Activated CD4-positive, alpha-beta T cell treated with anti-CD3 and anti-CD28 coated beads, Interleukin-2, amount 50 U/mL, for 16 hours (primary cell): ENCODE results near the gene MEIS2.

Experiments
- DNase-seq: peaks from one replicate; pipeline ENCODE4 v3.0.0-alpha.2; 2020

MEIS2 gene

DNA sequence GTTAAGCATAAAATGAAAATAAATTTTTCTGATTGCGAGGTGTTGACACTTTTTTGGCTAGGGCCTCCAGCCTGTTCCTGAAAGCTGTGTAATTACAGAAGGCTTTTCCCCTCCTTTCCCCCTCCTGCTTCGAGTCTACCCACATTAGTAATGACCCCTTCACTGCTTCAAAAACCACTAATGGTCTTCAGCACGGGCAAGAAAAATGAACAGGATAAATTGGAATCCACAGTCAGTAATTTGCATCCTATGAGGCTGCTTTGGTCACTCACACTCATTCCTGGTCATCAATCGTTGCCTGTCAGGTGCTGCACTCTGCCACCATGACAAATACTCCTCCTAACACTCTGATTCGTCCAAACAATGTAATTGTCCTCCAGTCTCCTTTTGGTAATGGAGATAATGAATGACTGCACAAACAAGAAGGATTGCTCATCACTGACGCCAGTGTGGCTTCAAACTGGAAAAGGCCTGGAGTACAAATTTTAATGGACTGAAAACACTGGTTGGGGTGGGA lies 148.6 kb downstream of the MEIS2 start:
- no peak for DNase-seq

DNA sequence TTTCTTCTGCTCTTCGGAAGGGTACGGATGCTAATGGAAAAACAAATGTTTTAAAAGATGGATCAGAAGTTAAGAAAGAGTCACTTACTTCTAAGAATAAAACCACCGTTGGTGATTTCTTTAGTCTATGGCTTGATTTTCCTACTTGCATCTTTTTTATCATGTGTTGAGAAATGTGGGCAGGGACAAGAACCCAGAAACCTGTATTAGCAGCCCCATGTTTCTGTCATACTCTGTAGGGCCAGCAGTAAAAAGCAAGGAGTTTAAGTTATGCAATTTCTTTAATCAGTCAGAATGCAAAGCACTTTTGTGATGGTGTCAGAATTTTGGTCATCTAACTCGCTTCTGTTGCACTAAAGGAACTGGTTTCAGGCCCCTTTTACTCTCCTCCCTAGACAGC lies 150.0 kb downstream of the MEIS2 start:
- DNase-seq: no peak

DNA sequence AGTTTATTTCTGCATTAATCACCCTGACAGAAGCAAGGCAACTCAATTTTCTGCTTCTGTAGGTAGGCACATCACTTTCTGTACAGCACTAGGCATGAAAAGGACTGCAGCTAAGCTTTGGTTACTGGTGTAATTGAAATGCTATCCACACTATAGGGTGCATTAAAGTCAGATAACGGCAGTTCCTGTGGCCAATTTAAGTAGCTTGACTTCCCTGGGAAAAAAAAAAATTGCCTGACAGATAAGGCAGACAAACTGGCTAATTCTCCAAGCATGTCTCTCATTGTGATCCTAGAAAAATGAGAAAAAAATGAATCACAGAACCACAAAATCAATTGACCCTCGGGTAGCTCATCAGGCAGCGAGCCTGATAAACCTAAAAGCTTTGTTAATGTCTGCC lies 151.4 kb downstream of the MEIS2 start:
- DNase-seq: no peak

DNA sequence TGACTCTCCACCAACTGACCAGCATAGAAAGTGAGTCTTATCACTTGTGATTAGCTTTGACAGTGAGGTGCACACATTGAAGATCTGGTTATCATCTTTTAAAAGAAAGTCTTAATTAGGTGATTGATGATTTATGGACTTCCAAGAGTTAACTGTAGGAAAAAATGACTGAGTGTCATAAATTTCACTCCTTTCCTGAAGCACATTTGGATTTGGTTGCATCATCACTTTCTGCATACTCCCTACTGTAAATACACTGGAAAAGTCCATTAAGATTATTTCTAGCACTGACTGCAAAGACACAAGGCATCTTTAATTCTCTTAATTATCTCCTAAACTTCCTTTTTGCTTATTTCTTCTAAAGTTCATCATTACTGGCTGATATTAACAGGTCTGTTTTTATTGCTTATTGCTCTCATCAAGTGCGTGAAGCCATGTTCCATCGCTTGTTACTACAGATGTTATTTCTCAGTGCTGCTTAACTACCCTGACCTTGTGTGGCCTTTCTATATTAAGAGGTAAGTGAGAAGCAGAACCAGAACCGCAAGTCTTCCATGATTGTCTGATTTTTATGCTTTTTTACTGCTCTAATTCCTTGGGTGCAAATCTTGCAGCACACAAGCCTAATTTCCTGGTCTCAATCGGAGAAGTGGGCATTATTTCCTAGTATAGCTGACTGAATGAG lies 153.2 kb downstream of the MEIS2 start:
- DNase-seq: no peak

DNA sequence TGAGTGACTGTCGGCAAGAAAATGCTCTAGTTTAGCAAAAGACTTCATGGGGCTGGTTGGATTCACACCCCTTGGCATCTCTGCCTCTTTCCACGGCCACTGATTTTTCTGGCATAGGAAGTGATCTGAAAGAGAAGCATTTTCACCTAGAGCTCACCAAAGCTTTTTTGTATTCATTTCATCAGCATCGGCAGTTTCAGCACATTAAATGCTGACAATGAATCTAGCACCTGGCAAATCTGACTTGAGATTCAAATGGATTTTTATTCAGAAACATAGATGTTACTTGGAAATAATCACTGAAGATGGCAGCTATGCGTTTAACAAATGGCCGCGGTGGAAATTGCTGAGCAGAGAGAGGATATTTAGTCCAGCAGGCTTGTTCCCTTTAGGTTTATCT lies 155.9 kb downstream of the MEIS2 start:
- DNase-seq: no peak

DNA sequence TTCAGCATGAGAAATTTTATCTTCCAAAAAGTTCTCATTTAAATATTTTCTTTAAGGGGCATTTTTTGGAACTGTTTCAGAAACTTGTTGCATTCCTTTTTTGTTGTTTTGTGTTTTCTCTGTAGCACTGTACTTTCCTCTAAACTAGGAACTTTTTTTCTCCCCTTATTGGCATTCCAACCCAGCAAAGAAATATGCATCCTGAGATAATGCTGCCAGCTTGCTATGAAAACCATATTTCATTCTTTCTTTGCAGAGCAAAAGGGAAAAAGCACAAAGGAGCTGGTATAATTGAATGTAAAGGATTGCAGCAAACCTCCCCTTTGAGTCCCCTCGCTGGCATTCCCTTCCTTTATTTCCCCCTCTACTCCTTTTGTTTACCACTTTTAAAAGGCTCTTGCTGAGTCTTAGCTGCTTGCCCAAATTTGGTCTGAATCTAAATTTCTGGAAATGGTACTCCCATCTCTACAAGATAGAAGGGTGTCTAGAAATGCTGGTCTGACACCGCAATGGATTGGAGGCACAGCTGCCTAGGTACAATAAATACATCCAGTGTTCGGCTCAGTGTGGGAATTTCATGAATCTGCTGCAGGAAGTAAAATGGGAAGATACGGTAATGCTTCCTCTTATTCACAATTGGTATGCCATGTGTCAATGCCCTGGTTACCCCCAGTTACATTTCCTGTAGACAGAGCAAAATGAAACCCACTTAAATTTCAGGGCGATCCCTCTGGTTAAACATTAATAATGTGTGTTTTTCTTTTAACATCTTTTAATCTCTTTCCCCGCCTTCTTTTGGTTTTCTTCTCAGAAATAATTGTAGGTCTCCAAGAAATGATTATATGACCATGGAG lies 156.6 kb downstream of the MEIS2 start:
- DNase-seq: no peak

DNA sequence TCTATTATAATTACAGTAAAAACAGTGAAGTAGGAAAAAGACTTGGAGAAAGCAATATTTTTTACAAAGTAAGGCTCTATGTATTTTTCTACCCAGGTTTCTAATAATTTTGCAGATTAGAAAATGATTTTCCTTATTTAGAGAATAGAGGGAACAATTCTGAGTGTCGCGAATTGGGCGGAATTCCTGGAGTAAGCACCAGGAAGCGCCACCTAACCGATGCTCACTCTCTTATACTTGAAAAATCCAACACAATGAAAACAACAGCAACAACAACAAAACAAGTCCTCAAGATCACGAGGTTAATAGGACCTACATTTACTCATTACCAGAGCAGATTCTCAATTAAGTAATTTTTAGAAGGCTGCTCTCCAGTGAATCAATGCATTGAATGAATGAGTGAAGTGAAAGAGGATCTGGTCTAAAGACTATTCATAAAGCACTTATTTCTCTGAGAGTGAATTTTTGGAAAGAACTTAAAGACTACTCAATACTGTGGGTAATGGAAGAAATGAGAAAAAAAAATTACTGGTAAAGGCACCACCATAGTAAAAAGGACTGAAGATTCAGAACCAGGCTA lies 158.0 kb downstream of the MEIS2 start:
- DNase-seq: no peak

DNA sequence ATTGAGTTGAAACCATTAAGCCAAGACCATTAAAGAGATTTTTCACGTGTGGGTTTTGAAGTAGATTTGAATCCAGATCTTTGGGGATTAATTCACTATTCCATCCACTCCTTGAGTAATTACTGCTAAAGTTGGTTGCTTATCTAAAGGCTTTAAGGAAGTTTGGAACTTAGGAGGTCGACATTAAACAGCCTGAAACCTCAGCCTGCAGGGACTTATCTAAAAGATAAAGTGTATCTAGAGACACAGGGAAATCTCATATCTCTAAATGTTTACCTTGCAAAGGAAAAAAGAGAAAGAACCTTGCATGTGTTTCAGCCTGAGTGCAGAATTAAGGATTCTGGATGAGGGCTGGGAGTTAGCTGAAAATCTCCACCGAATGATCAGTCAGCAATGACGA lies 158.6 kb downstream of the MEIS2 start:
- no peak for DNase-seq

DNA sequence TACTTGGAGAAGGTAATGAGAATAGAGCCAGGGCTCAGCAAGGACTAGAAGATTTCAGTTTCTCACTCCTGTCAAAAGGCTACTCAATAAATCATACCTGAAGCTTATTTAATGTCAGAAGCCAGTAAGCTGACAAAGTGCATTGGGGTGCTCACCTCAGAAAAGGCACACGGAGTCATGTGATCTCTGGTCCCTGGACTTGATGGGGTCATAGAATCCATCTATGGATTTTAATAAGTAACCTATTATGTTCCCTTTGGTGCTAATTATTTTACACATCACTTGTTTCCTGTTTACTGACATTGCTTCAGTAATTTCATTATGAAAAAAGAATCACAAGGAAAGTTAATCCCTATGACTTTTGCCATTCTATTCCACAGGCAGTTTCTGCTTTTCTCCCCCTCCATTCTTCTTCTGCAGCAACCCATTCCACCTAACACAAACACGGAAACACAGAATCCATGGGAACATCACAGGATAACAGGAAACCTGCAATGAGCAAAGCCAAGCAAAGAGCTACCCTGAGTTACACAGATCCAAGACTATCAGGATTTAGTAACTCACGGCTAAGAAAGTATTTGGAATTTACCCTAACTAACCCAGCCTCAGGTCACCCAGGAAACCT lies 159.6 kb downstream of the MEIS2 start:
- DNase-seq: no peak

- DNase-seq: no peak
Measured at GRCh38 chr15:36940219-36940618, 160.1 kb downstream of the MEIS2 start.

DNA sequence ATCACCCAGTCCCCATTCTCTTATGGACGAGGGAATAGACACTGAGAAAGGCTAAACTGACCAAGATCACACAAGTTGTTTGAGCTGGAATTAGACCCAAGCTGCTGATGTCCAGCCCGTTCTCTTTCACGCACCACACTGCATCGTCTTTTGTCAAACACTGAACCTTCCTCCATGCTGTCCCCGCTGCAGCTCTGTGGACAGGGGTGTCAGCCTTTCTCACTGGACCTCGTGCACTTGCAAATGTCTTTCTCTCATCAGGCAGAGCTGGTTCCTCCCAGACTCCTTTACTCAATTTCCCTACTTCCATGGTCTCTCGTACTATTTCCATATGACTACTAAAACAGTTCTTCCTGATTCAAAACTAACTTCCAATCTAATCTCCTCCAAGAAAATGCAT lies 161.6 kb downstream of the MEIS2 start:
- no peak for DNase-seq

DNA sequence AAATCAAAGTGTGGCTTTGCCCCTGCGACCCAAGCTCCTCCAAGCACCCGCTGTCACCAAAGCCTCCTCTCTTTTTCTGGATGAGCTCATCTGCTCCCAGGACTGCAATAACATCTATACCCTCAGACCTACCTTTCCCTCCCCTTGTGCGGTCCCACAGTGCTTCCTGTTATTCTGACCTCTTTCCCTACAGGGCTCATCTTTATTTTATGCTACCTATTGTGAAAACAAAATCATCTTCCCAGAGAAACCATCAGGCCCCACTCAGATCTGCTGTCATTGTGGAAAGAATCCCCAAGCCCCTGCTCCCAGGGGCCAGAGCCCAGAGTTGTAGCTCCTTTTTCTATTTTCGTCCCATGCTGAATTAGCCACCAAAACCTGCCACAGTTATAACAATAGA lies 162.2 kb downstream of the MEIS2 start:
- DNase-seq: no peak

DNA sequence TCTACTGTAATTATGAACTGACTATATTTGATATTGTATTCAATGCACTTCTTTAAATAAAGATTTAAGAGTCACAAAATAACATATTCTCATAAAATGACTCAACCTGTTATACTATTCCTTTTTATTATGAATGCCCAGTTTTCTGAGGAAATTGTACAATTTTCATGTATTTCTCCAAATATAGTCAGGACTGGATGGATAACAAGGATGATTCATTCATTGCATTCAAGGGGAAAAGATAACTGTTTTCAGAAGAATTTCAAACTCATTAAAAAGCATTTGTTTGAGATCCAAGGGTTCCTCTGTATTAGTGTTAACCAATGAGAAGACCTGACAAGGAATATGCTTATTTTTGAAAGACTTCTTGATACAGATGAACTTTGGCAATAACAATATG lies 163.7 kb downstream of the MEIS2 start:
- DNase-seq: no peak

- DNase-seq: no peak
Measured at GRCh38 chr15:36933255-36933990, 166.9 kb downstream of the MEIS2 start.

DNA sequence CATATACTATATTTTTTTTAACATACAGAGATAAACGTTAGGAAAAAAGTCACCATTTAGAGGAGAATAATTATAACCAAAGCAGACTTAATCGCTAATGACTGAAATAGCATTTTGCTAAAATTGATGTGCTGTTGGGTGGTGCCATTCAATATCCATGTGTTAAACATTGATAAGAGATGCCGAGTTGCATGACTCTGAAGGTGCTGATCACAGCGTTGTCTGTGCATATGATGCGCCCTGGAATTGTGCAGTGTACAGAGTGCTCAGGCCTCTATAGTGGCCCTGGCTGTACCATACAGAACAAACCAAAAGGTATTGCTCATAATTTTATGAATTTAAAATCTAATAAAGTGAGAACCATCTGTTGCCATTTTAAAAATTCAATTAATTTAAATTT lies 168.3 kb downstream of the MEIS2 start:
- DNase-seq: no peak

DNA sequence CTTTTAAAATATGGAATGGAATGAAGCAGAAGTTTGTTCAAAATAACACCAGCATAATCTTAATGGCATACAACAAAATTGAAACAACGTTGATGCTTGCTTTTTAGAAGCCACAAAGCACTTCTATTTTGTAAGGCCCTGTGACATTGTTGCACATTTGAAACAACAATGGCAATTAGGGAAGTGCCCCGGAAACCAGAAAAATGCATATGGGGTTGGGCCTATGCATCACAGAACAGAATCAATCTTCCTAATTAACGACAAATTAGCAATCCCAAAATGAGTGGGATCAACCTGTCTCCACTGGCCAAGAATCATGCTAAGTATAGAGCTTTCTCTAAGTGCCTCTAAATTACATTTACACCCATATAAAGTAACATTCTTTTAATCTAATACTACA lies 168.9 kb downstream of the MEIS2 start:
- no peak for DNase-seq

- no peak for DNase-seq
Measured at GRCh38 chr15:36926427-36926825, 173.9 kb downstream of the MEIS2 start.

DNA sequence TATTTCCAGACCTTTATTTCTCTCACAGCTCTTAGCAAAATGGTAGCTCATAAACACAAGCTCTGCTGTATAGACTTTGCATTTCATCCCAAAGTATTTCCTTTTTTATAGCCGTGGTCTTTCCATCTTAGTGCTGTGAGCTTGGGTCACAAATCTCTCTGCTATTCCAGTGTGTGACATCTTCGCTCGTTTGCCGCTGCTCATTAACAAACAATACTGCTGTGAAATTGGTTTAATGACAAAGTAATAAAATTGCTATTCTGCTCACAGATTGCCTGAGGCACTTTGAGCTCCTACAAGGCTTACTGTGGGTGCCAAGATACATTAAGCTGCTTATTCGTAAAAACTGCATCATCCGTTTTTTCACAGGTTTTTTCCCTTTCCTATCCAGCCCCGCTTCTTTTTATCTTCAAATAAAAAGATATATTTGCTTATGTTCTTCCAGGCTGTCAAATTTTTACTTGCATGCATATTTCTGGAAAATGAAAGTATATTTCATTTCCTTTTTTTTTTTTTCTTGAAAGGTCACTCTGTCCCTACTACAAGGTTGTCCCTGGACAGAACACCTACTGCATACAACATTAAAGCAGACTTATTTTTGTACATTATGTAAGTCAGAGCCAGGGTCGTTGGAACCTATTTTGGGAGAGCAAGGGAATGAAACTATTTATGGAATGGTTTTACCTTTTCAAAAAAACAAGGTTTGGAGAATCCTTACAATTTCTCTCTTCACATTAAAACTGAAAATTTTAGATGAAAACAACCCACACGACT lies 174.5 kb downstream of the MEIS2 start:
- DNase-seq: no peak

DNA sequence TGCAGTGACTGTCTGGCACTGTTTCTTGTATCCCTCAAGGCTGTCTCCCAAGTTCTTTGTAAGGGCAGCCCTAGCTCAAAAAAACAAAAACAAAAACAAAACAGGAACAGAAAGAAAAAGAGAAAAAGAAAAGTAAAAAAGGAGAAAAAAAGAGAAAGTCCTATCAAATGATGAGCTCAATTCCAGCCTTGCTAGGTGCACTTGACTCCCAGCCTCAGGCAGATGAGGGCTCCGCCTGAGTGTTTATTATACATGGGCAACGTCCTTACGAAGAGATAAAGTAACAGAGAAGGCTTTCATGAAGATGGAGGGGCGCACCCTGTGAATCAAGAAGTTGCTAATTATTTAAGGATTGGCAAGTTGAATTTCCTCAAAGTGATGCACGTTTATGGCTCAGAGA lies 175.3 kb downstream of the MEIS2 start:
- no peak for DNase-seq

- no peak for DNase-seq
Measured at GRCh38 chr15:36924034-36924433, 176.3 kb downstream of the MEIS2 start.

DNA sequence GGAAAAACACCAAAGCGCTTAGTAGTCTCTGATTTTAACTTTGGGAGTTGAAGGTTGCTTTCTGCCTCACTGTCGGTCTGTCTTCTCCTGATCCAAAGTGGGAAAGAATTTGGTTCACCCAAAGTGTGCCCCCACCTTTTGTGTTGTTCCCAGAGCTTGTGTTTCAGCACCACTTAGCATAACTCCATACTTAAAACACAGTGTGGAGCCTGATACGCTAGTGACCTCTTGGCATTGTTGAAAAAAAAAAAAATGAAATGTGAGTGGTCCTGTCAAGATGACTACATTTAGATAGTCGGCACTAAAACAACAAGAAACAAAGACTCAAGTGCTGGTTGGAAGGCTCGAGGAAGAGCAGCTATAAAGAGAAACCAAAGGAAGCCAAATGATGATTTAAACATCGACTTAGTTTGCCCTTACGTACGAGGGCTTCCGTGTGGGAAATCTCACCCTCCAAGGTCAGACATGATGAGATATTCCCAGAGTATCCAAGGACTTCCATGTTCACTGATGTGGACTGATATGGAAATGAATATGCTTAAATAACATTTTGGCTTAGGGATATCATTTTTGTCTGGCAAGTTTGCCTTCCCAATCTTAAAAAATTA lies 178.8 kb downstream of the MEIS2 start:
- DNase-seq: no peak
